HEK293T (cell line): ENCODE results near the gene SURF4.

Source experiments
- CTBP1 ChIP-seq: fragments of 450-650 bp; IDR thresholded peaks from 2 replicates; pipeline ENCODE4 v1.6.1; 2016; ENCODE audit warnings: borderline replicate concordance
- ELF4 ChIP-seq: fragments of 450-650 bp; IDR thresholded peaks from 2 replicates; pipeline ENCODE4 v1.6.1; 2017; ENCODE audit warnings: antibody characterized with exemption
- PKNOX1 ChIP-seq: fragments of 450-650 bp; IDR thresholded peaks from 2 replicates; pipeline ENCODE4 v1.6.1; 2016
- ZNF384 ChIP-seq: fragments of 450-650 bp; IDR thresholded peaks from 2 replicates; pipeline ENCODE4 v1.6.1; 2016

- TF ChIP-seq ELF4: no peak
- TF ChIP-seq PKNOX1: no peak
- no peak for TF ChIP-seq CTBP1
- no peak for TF ChIP-seq ZNF384
These were observed 640 bp downstream of the SURF4 start for GRCh38 chr9:133375116-133375723.
